GM12801 (cell line): ENCODE results near the gene ZBTB7C.

ENCODE experiments used
- TF ChIP-seq, protein P1 (sequence below): IDR thresholded peaks from one replicate; pipeline ENCODE4 v1.5.1; 2011; ENCODE audit warnings: control low read depth; ENCODE audit not compliant: insufficient read length; ENCODE audit errors: extremely low read depth

Gene ZBTB7C

GRCh38 chr18:48079885-48080284 lies 329.3 kb downstream of the ZBTB7C start:
- TF ChIP-seq, protein P1, sequence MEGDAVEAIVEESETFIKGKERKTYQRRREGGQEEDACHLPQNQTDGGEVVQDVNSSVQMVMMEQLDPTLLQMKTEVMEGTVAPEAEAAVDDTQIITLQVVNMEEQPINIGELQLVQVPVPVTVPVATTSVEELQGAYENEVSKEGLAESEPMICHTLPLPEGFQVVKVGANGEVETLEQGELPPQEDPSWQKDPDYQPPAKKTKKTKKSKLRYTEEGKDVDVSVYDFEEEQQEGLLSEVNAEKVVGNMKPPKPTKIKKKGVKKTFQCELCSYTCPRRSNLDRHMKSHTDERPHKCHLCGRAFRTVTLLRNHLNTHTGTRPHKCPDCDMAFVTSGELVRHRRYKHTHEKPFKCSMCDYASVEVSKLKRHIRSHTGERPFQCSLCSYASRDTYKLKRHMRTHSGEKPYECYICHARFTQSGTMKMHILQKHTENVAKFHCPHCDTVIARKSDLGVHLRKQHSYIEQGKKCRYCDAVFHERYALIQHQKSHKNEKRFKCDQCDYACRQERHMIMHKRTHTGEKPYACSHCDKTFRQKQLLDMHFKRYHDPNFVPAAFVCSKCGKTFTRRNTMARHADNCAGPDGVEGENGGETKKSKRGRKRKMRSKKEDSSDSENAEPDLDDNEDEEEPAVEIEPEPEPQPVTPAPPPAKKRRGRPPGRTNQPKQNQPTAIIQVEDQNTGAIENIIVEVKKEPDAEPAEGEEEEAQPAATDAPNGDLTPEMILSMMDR = no peak

GRCh38 chr18:48078448-48078847 lies 330.7 kb downstream of the ZBTB7C start:
- TF ChIP-seq, protein P1 = no peak

DNA sequence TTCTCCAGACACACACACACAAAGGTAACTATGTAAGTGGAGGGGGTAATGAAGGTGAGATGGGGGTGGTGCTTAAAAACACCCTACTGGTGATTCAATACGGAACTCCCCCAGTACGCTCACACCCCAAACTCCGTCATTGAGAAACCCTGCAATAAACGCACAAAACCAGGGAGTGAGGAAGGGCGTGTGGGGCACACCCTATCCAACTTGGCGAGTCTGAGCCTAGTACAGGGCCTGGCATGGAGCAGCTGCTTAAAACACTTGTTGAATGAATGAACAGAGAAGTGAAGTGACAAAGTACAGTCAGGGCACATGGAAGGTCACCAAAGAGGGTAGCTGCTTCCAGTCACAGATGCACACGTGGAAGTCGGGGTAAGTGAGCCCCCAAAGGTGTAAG lies 331.9 kb downstream of the ZBTB7C start:
- TF ChIP-seq, protein P1 = no peak

DNA sequence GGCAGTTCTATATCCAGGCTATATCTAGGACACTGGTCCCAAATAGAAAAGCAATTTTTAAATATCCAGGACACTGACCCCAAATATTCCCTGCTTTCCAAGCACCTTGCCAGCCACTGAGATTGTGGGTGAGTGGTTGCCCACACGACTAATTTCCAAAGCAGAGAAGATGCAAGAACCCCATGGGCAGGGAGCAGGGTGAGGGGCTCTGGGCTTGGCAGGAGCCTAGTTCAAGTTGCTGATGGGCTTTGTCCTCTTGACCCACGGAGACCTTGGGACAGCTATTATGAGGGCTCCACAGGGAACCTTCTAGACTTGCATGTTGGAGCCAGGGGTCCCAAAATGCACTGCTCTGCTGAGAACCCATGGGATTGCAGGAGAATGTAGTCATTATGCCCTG lies 332.7 kb downstream of the ZBTB7C start:
- TF ChIP-seq, protein P1 = no peak

DNA sequence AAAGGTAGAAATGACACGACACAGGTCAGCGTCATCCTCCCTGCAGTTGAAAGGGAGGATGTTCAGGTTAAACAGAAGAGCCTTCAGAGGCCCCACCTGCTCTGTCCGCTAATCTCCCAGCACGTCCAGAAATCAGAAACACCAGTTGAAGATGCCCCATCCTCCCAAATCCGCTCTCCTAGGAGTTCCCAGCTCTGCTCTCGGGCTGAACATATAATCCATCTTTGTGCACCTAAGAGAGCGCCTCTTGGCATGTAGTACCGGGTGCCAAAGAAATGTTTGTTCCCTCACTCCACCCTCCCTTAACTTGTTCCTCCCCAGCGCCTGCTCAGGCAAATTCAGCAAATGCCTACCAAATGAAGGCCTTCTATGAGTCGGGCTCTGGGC lies 333.5 kb downstream of the ZBTB7C start:
- TF ChIP-seq, protein P1 = no peak

GRCh38 chr18:48074929-48075706 lies 334.1 kb downstream of the ZBTB7C start:
- TF ChIP-seq, protein P1 = no peak

DNA sequence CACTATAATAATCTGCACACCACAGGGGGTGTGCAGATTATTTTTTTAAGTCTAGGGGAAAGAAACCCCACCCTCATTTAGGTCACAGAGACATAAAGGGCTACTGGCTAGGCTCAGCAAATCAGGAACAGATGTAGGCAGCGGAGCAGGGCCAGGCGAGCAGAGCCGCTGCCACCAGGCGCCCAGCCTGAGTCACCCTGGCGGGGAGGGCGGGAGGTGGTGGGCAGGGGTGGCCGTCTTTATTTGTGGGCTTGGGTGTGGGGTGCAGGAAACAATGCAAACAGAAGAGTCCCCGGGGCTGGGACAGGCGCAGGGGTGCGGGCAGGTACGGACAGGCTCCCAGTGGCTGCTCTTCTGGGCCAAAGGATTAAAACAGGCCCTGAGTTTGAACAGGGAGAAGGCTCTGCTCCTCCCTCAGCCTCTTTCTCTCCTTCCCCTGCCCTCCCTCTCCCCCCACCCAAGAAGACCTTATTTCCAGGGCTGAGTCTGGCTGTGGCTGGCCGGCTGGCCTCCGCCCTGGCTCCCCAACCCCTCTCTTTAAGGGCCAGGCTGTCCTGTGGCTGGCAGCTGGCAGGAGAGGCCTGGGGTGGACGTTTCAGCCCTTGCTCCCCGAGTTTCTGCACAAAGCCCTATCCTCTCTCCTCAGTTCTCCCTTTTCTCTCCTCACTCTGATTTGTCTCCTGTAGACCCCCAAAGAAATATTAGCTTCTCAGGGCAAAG lies 335.8 kb downstream of the ZBTB7C start:
- TF ChIP-seq, protein P1 = no peak
